ENCODE results near the gene SLMAP. TPM values are rescaled to one million over a fixed set of nuclear protein-coding genes. Genes with fewer than 3 reads are reported as not detected.

SLMAP gene
- total RNA-seq, 3 donors from 2014 or later = 41.3 to 105 (median 83.6) TPM

DNA sequence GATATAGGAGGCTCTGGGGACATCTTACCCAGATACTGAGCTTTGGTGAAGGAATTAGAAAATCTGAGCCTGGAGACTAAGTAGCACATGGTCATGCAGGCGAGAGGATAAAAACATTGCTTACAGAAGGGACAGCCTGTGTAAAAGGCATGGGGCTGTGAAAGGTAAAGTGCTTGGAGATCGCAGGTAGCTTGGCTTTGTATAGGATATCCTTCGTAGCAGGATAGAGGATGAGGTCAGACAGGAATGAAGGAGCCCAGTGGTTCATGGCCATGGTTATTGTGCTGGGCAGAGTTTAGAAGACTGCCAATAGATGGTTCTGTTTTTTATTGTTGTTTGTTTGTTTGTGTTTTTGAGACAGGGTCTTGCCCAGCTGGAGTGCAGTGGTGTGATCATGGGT is 82.5 kb downstream of the SLMAP start:
- no peaks in the 10 kb centered on the region for H3K36me3 ChIP-seq
- no peaks in the 10 kb centered on the region for H3K27me3 ChIP-seq
- DNase-seq (ENCODE audit: low spot score in 2 of 2) = no peak
- no peaks in the 10 kb centered on the region for H3K9me3 ChIP-seq
- TF ChIP-seq, protein P1, sequence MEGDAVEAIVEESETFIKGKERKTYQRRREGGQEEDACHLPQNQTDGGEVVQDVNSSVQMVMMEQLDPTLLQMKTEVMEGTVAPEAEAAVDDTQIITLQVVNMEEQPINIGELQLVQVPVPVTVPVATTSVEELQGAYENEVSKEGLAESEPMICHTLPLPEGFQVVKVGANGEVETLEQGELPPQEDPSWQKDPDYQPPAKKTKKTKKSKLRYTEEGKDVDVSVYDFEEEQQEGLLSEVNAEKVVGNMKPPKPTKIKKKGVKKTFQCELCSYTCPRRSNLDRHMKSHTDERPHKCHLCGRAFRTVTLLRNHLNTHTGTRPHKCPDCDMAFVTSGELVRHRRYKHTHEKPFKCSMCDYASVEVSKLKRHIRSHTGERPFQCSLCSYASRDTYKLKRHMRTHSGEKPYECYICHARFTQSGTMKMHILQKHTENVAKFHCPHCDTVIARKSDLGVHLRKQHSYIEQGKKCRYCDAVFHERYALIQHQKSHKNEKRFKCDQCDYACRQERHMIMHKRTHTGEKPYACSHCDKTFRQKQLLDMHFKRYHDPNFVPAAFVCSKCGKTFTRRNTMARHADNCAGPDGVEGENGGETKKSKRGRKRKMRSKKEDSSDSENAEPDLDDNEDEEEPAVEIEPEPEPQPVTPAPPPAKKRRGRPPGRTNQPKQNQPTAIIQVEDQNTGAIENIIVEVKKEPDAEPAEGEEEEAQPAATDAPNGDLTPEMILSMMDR (IDR thresholded peaks at IDR 0.05) = no peak
- TF ChIP-seq POLR2AphosphoS5 (IDR thresholded peaks at IDR 0.05) = no peak
- no peak overlapping the region for H3K27ac ChIP-seq
- intact Hi-C loops (cut with DNase I; ENCODE audit: low total_unique reads) = no loop called here
- H3K4me3 ChIP-seq = no peak overlapping the region
- H3K4me1 ChIP-seq = no peaks in the 10 kb centered on the region

DNA sequence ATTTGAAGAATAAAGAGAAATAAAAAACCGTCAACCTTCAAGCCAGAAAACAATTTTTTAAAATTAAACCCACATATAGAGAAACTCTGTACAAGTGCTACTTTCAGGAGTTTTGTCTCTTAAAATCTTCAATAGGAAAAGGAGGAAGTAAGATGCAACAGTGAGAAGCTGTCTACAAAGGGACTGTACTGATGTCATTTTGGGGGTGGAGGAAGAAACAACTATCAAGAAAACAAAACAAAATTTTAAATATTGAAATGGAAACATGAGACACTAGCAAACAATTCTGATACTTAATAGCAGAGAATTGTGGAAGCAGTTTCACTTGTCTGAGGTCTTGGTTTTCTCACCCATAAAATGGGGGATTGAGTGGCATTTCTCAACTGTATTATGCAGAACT is 84.4 kb downstream of the SLMAP start:
- Histone ChIP-seq H3K4me3 (no peak overlapping the region), H3K36me3 (no peaks in the 10 kb centered on the region), H3K4me1 (no peaks in the 10 kb centered on the region), H3K9me3 (no peaks in the 10 kb centered on the region), H3K27ac (no peak overlapping the region), H3K27me3 (no peaks in the 10 kb centered on the region)
- no peak for DNase-seq (ENCODE audit: low spot score in 2 of 2)
- TF ChIP-seq, protein P1 (IDR thresholded peaks at IDR 0.05) = no peak
- TF ChIP-seq POLR2A (IDR thresholded peaks at IDR 0.05) (no peak), POLR2AphosphoS5 (IDR thresholded peaks at IDR 0.05) (no peak)
- intact Hi-C loops (cut with DNase I; ENCODE audit: low total_unique reads) = no loop called here

DNA sequence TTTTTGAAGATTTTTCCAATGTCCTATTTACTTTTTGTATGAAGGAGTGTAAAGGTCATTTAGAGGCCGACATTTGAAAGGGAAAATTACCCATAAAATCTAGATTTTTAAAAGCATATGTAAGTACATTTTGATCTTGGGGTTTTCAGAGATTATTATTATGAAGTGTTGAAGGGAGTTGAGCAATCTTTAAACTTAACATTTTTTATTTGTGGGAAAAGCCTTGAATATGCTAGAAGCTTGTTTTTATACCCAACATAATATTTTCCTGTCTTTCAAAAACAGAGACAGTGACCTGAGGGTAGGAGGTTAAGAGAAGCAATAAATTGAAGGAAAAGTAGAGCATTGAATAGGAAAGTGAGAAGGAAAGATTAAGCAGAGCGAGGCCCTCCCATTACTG is 85.7 kb downstream of the SLMAP start:
- intact Hi-C loops (cut with DNase I; ENCODE audit: low total_unique reads) = no loop called here
- H3K27ac ChIP-seq = no peak overlapping the region
- DNase-seq (ENCODE audit: low spot score in 2 of 2) = no peak
- no peaks in the 10 kb centered on the region for H3K27me3 ChIP-seq
- H3K9me3 ChIP-seq = no peaks in the 10 kb centered on the region
- H3K4me1 ChIP-seq = no peaks in the 10 kb centered on the region
- TF ChIP-seq POLR2A (IDR thresholded peaks at IDR 0.05) (no peak), POLR2AphosphoS5 (IDR thresholded peaks at IDR 0.05) (no peak)
- TF ChIP-seq, protein P1 (IDR thresholded peaks at IDR 0.05) = no peak
- H3K4me3 ChIP-seq = no peak overlapping the region
- no peaks in the 10 kb centered on the region for H3K36me3 ChIP-seq

DNA sequence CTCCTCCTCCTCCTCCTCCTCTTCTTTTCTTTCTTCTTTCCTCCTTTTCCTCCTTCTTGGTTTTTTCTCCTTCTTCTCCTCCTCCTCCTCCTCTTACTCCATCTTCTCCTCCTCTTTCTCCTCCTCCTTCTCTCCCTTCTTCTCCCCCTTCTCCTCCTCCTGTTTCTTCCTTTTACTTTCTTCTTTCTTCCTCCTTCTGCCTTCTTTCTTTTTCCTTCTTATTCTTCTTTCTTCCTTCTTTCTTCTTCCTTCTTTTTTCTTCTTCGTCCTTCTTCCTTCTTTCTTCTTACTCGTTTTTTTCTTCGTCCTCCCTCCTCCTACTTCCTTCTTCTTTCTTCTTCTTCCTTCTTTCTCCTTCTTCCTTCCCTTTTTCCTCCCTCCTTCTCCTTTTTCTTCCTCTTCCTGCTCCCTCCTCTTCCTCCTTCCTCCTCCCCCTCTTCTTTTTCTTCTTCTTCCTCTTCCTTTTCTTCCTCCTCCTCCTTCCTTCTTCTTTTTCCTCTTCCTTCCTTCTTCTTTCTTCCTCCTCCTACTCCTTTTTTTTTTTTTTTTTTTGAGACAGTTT is 92.1 kb downstream of the SLMAP start:
- TF ChIP-seq POLR2AphosphoS5 (IDR thresholded peaks at IDR 0.05) (no peak), POLR2A (IDR thresholded peaks at IDR 0.05) (no peak)
- TF ChIP-seq, protein P1 (IDR thresholded peaks at IDR 0.05) = no peak
- Histone ChIP-seq H3K27ac (no peak overlapping the region), H3K36me3 (no peaks in the 10 kb centered on the region), H3K27me3 (no peaks in the 10 kb centered on the region), H3K4me3 (no peak overlapping the region), H3K9me3 (no peaks in the 10 kb centered on the region), H3K4me1 (no peaks in the 10 kb centered on the region)
- DNase-seq (ENCODE audit: low spot score in 2 of 2) = no peak
- intact Hi-C loops (cut with DNase I; ENCODE audit: low total_unique reads) = no loop called here

DNA sequence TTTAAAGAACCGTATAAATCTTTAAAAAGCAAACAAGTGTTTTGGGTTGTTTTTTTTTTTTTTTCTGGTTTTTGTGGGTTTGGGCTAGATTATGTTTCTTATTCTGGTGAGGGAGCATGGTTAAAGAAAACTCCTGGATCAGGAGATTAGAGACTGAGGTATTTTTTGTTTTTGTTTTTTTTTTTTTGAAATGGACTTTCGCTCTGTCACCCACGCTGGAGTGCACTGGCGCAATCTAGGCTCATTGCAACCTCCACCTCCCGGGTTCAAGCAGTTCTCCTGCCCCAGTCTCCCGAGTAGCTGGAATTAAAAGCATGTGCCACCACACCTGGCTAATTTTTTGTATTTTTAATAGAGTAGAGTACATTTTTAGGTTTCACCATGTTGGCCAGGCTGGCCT is 95.2 kb downstream of the SLMAP start:
- DNase-seq (ENCODE audit: low spot score in 2 of 2) = no peak
- Histone ChIP-seq H3K4me1 (no peaks in the 10 kb centered on the region), H3K4me3 (no peak overlapping the region), H3K9me3 (no peaks in the 10 kb centered on the region), H3K27me3 (no peaks in the 10 kb centered on the region), H3K36me3 (no peaks in the 10 kb centered on the region), H3K27ac (no peak overlapping the region)
- TF ChIP-seq POLR2AphosphoS5 (IDR thresholded peaks at IDR 0.05) (no peak), POLR2A (IDR thresholded peaks at IDR 0.05) (no peak)
- TF ChIP-seq, protein P1 (IDR thresholded peaks at IDR 0.05) = no peak
- intact Hi-C loops (cut with DNase I; ENCODE audit: low total_unique reads) = no loop called here

All from breast epithelium (tissue), 4 donors.